IMR-90 (cell line): ENCODE measurements around the gene GSK3B. TPM values are rescaled to one million over a fixed set of nuclear protein-coding genes. Genes with fewer than 3 reads are reported as not detected.

Experiments used
- ATAC-seq: fragments of 200-7000 bp; cut with Tn5 transposase; 2 replicates; pipeline ENCODE4 v1.9.1; 2020; ENCODE audit warnings: low read depth, mild to moderate bottlenecking, moderate library complexity
- BruUV-seq: library from RNA; stranded (reverse); fragments of 400-500 nt; replicated peaks from 2 replicates; lab custom pipeline; 2021; lab: Mats Ljungman, UMichigan
- CTCF ChIA-PET: fragments of 300-600 bp; formaldehyde crosslinking; extraction: SDS; loops from one replicate; lab custom pipeline; 2021; ENCODE audit warnings: antibody characterized with exemption; lab: Yijun Ruan, JAX
- POLR2A ChIA-PET: fragments of 300-600 bp; sonication (Branson Sonifier 250); formaldehyde crosslinking; loops from one replicate; lab custom pipeline; 2022; ENCODE audit warnings: antibody characterized with exemption; ENCODE audit not compliant: unreplicated experiment; lab: Charles Lee
- DNase-seq: peaks from one replicate; pipeline ENCODE4 v3.0.0; 2013
- H2AFZ ChIP-seq: replicated peaks from 2 replicates; pipeline ENCODE3; 2013; ENCODE audit warnings: low read length, mild to moderate bottlenecking; ENCODE audit not compliant: poor library complexity
- H2AK5ac ChIP-seq: 2 replicates; pipeline ENCODE4 v1.6.1; 2013; ENCODE audit warnings: low read depth, low read length, inconsistent platforms
- H2AK9ac ChIP-seq: replicated peaks from 2 replicates; pipeline ENCODE3; 2013; ENCODE audit warnings: mild to moderate bottlenecking, low read depth, low read length, moderate library complexity; ENCODE audit not compliant: poor library complexity
- H2BK120ac ChIP-seq: 2 replicates; pipeline ENCODE4 v1.6.1; 2013; ENCODE audit warnings: low read depth, low read length, inconsistent platforms
- H2BK15ac ChIP-seq: 3 replicates; pipeline ENCODE4 v1.6.1; 2013; ENCODE audit warnings: low read depth, low read length, inconsistent platforms
- H2BK20ac ChIP-seq: 2 replicates; pipeline ENCODE4 v1.6.1; 2013; ENCODE audit warnings: low read depth, mild to moderate bottlenecking, inconsistent platforms, low read length, moderate library complexity
- H2BK5ac ChIP-seq: 2 replicates; pipeline ENCODE4 v1.6.1; 2013; ENCODE audit warnings: mild to moderate bottlenecking, low read depth, low read length, inconsistent platforms; ENCODE audit not compliant: poor library complexity, severe bottlenecking
- H3K14ac ChIP-seq: replicated peaks from 2 replicates; pipeline ENCODE4 v1.6.1; 2013; ENCODE audit warnings: low read depth, low read length, inconsistent platforms
- H3K18ac ChIP-seq: 2 replicates; pipeline ENCODE4 v1.6.1; 2013; ENCODE audit warnings: low read depth, low read length, control low read depth
- H3K23ac ChIP-seq: 2 replicates; pipeline ENCODE4 v1.6.1; 2013; ENCODE audit warnings: low read depth, low read length, inconsistent platforms
- H3K27ac ChIP-seq: 2 replicates; pipeline ENCODE4 v1.5.1; 2013; ENCODE audit warnings: mild to moderate bottlenecking, control low read depth, low read length; ENCODE audit not compliant: insufficient read depth
- H3K27me3 ChIP-seq: 2 replicates; pipeline ENCODE4 v1.6.1; 2013; ENCODE audit warnings: low read length; ENCODE audit not compliant: control insufficient read depth, insufficient read depth
- H3K36me3 ChIP-seq: 2 replicates; pipeline ENCODE4 v1.6.1; 2013; ENCODE audit warnings: low read length, mixed read lengths; ENCODE audit not compliant: control insufficient read depth, insufficient read depth
- H3K4ac ChIP-seq: 2 replicates; pipeline ENCODE4 v1.6.1; 2013; ENCODE audit warnings: low read depth, low read length, inconsistent platforms
- H3K4me1 ChIP-seq: 2 replicates; pipeline ENCODE4 v1.6.1; 2013; ENCODE audit warnings: low read length, mixed read lengths; ENCODE audit not compliant: control insufficient read depth, insufficient read depth
- H3K4me2 ChIP-seq: 2 replicates; pipeline ENCODE4 v1.6.1; 2013; ENCODE audit warnings: low read depth, mild to moderate bottlenecking, control low read depth, low read length, moderate library complexity
- H3K4me3 ChIP-seq: 2 replicates; pipeline ENCODE4 v1.5.1; 2013; ENCODE audit warnings: low read depth, mild to moderate bottlenecking, control low read depth, low read length, moderate library complexity; ENCODE audit not compliant: insufficient read depth
- H3K56ac ChIP-seq: 2 replicates; pipeline ENCODE4 v1.6.1; 2013; ENCODE audit warnings: low read length, inconsistent platforms; ENCODE audit not compliant: insufficient read depth; ENCODE audit errors: extremely low read depth
- H3K79me1 ChIP-seq, 2 experiments: 2 replicates each; pipeline ENCODE4 v1.6.1; 2013; ENCODE audit warnings: low read length in 2 of 2, inconsistent platforms in 1 of 2, low read depth in 1 of 2
- H3K9ac ChIP-seq: 2 replicates; pipeline ENCODE4 v1.6.1; 2013; ENCODE audit warnings: low read depth, low read length, control low read depth
- H3K9me1 ChIP-seq: 2 replicates; pipeline ENCODE4 v1.6.1; 2013; ENCODE audit warnings: low read length, inconsistent platforms; ENCODE audit not compliant: insufficient read depth
- H3K9me3 ChIP-seq: 2 replicates; pipeline ENCODE4 v1.6.1; 2013; ENCODE audit warnings: low read length; ENCODE audit not compliant: control insufficient read depth, insufficient read depth
- H4K20me1 ChIP-seq: 2 replicates; pipeline ENCODE4 v1.6.1; 2013; ENCODE audit warnings: low read length, inconsistent platforms; ENCODE audit not compliant: insufficient read depth
- H4K5ac ChIP-seq: 2 replicates; pipeline ENCODE4 v1.6.1; 2013; ENCODE audit warnings: mild to moderate bottlenecking, low read depth, low read length, control low read depth
- H4K8ac ChIP-seq, 2 experiments: 2 replicates each; pipeline ENCODE4 v1.6.1; 2013; ENCODE audit warnings: low read depth in 2 of 2, low read length in 2 of 2, control low read depth in 1 of 2, inconsistent platforms in 1 of 2
- H4K91ac ChIP-seq: 2 replicates; pipeline ENCODE4 v1.6.1; 2013; ENCODE audit warnings: low read depth, low read length, inconsistent platforms; ENCODE audit not compliant: insufficient read depth
- CEBPB ChIP-seq: IDR thresholded peaks from 2 replicates; pipeline ENCODE4 v1.6.1; 2012; ENCODE audit warnings: low read depth, low read length, improper control_type of control experiment
- CHD1 ChIP-seq: IDR thresholded peaks from 2 replicates; pipeline ENCODE4 v1.6.1; 2012; ENCODE audit warnings: low read depth, low read length, improper control_type of control experiment
- CTCF ChIP-seq: conservative IDR thresholded peaks from 2 replicates; pipeline ENCODE4 v1.5.1; 2012; ENCODE audit warnings: mild to moderate bottlenecking, low read depth, low read length, improper control_type of control experiment
- FOS ChIP-seq: fragments of 150-350 bp; IDR thresholded peaks from 2 replicates; pipeline ENCODE4 v1.6.1; 2016; ENCODE audit warnings: low read depth, low read length
- MAFK ChIP-seq: IDR thresholded peaks from 2 replicates; pipeline ENCODE4 v1.6.1; 2012; ENCODE audit warnings: low read depth, low read length, improper control_type of control experiment
- MAZ ChIP-seq: IDR thresholded peaks from 2 replicates; pipeline ENCODE4 v1.6.1; 2012; ENCODE audit warnings: low read depth, mild to moderate bottlenecking, low read length, improper control_type of control experiment, moderate library complexity, borderline replicate concordance
- POLR2A ChIP-seq: IDR thresholded peaks from 2 replicates; pipeline ENCODE4 v1.6.1; 2012; ENCODE audit warnings: mild to moderate bottlenecking, low read depth, low read length
- RAD21 ChIP-seq: IDR thresholded peaks from 2 replicates; pipeline ENCODE4 v1.6.1; 2012; ENCODE audit warnings: low read length, improper control_type of control experiment
- RCOR1 ChIP-seq: IDR thresholded peaks from 2 replicates; pipeline ENCODE4 v1.6.1; 2012; ENCODE audit warnings: mild to moderate bottlenecking, low read length, improper control_type of control experiment; ENCODE audit not compliant: insufficient replicate concordance
- RFX5 ChIP-seq: IDR thresholded peaks from 2 replicates; pipeline ENCODE4 v1.8.0; 2012; ENCODE audit warnings: low read depth, mild to moderate bottlenecking, low read length, moderate library complexity
- SMC3 ChIP-seq: fragments of 150-350 bp; IDR thresholded peaks from 2 replicates; pipeline ENCODE4 v1.6.1; 2016; ENCODE audit warnings: low read depth, mild to moderate bottlenecking, antibody characterized with exemption, low read length, moderate library complexity
- USF2 ChIP-seq: fragments of 150-350 bp; IDR thresholded peaks from 2 replicates; pipeline ENCODE4 v1.6.1; 2017; ENCODE audit warnings: mild to moderate bottlenecking, antibody characterized with exemption, low read length, low read depth
- WGBS, 2 experiments: methylation state at CpG; one replicate each; pipeline versions ENCODE4 v1.1.5 to v1.1.7; 2013; ENCODE audit warnings: missing lambda C conversion rate in 2 of 2; ENCODE audit not compliant: insufficient read length in 1 of 2; ENCODE audit errors: extremely low coverage in 2 of 2; 5-methylcytosine and 5-hydroxymethylcytosine counted together
- dilution Hi-C: fragments of 300-500 bp; cut with HindIII; formaldehyde crosslinking; loops from one replicate; pipeline ENCODE4 v1.14.3; 2018; ENCODE audit warnings: low sequenced_read_pairs; ENCODE audit not compliant: unreplicated experiment
- in situ Hi-C: fragments of 300-500 bp; cut with MboI; formaldehyde crosslinking; loops from 3 replicates; pipeline ENCODE4 v1.14.3; 2019; ENCODE audit warnings: low sequenced_read_pairs, inconsistent platforms, mixed read lengths
- intact Hi-C: fragments of 100-400 bp; cut with micrococcal nuclease; formaldehyde crosslinking; loops from 2 replicates; pipeline ENCODE4 v1.10.0; 2022
- polyA plus RNA-seq, 3 experiments: library from polyadenylated mRNA; depleted of rRNA; stranded (reverse); fragments of >200 nt; gene quantifications; 2 replicates each; pipeline ENCODE4 v1.2.3, GENCODE V29; 2012; ENCODE audit warnings: low replicate concordance in 1 of 3
- total RNA-seq: library from RNA; depleted of rRNA; stranded (reverse); fragments of >200 nt; gene quantifications from 2 replicates; pipeline ENCODE4 v1.2.3, GENCODE V29; 2012
- TF ChIP-seq, protein P1 (sequence below): fragments of 150-350 bp; IDR thresholded peaks from 2 replicates; pipeline ENCODE4 v1.6.1; 2016; ENCODE audit warnings: low read depth, mild to moderate bottlenecking, low read length, moderate library complexity, borderline replicate concordance

GSK3B gene
- total and polyA plus RNA-seq, 2 of the 4 experiments (the other 2 are of a cell fraction): 19.2 to 33.2 TPM

DNA sequence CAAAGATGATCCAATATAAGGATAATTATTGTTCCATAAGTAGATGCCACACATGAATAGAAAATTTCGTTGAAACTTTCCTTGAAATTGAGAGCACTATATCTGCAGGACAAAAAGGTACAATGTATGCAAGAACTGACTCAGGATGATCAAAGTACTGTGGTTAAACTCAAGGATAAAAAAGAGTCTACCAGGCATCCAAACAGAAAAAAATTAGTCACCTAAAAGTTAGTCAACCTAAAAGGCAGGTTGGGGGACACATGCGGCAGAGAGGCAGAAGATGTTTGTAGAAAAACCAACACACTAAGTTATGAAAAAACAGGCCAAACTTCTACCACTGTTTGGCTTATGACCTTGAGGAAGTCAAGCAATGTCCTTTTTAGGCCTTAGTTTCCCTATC, 68.7 kb downstream of the GSK3B start:
- POLR2A ChIA-PET: no interaction called here
- H3K4me1 ChIP-seq: no peaks in the 10 kb centered on the region; the same call in 1 of the 2 replicates
- in situ Hi-C loops (no loop called here), dilution Hi-C loops (no loop called here), intact Hi-C loops (no loop called here)
- H3K79me1 ChIP-seq: peaks cover 18 to 81% of the 10 kb centered on the region in 2 experiments
- no peak overlapping the region for H3K14ac ChIP-seq
- H2AK9ac ChIP-seq: no peak overlapping the region
- peak; percentile 29 for DNase-seq
- H4K91ac ChIP-seq: no peak overlapping the region
- no peak overlapping the region for H2BK120ac ChIP-seq
- H2BK20ac ChIP-seq: no peak overlapping the region
- H3K23ac ChIP-seq: no peak overlapping the region
- H4K5ac ChIP-seq: no peak overlapping the region
- H3K4ac ChIP-seq: no peak overlapping the region
- no peak overlapping the region for H2AK5ac ChIP-seq
- peaks cover 13% of the 10 kb centered on the region for H3K9me1 ChIP-seq
- no peak overlapping the region for H3K4me3 ChIP-seq
- CTCF ChIA-PET: no interaction called here
- H3K9ac ChIP-seq: no peak overlapping the region
- no peak for ATAC-seq
- no peaks in the 10 kb centered on the region for H3K9me3 ChIP-seq
- H3K4me2 ChIP-seq: no peak overlapping the region
- no CpG with 5 or more reads among the region's 2 CpGs for WGBS, 2 experiments
- TF ChIP-seq MAZ (no peak), SMC3 (no peak), MAFK (no peak), RFX5 (no peak), RCOR1 (no peak), CTCF (no peak), RAD21 (no peak), CEBPB (no peak), CHD1 (no peak), USF2 (no peak), FOS (no peak), POLR2A (no peak)
- TF ChIP-seq, protein P1, sequence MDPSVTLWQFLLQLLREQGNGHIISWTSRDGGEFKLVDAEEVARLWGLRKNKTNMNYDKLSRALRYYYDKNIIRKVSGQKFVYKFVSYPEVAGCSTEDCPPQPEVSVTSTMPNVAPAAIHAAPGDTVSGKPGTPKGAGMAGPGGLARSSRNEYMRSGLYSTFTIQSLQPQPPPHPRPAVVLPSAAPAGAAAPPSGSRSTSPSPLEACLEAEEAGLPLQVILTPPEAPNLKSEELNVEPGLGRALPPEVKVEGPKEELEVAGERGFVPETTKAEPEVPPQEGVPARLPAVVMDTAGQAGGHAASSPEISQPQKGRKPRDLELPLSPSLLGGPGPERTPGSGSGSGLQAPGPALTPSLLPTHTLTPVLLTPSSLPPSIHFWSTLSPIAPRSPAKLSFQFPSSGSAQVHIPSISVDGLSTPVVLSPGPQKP: no peak
- H4K20me1 ChIP-seq: peaks cover 94% of the 10 kb centered on the region
- no peaks in the 10 kb centered on the region for H3K27me3 ChIP-seq
- H3K36me3 ChIP-seq: no peaks in the 10 kb centered on the region
- no TSS peak for BruUV-seq
- no peak overlapping the region for H2BK15ac ChIP-seq
- H2BK5ac ChIP-seq: no peak overlapping the region
- H3K18ac ChIP-seq: no peak overlapping the region
- no peak overlapping the region for H3K56ac ChIP-seq
- H4K8ac ChIP-seq: no peak overlapping the region
- no peak overlapping the region for H2AFZ ChIP-seq
- no peak overlapping the region for H3K27ac ChIP-seq
